PC-3 (cell line): ENCODE measurements around the gene SCAANT1. TPM values are rescaled to one million over a fixed set of nuclear protein-coding genes. Genes with fewer than 3 reads are reported as not detected.

Source experiments
- ATAC-seq: fragments of 200-7000 bp; cut with Tn5 transposase; 2 replicates; pipeline ENCODE4 v1.9.1; 2020; ENCODE audit warnings: mild to moderate bottlenecking, moderate library complexity
- BruUV-seq: library from RNA; stranded (reverse); fragments of 400-500 nt; replicated peaks from 2 replicates; lab custom pipeline; 2021; lab: Mats Ljungman, UMichigan
- CTCF ChIA-PET: fragments of 300-600 bp; sonication (Branson Sonifier 250); formaldehyde crosslinking; loops from one replicate; lab custom pipeline; 2022; ENCODE audit warnings: antibody characterized with exemption; lab: Charles Lee
- POLR2A ChIA-PET: fragments of 300-600 bp; sonication (Branson Sonifier 250); formaldehyde crosslinking; loops from one replicate; lab custom pipeline; 2022; ENCODE audit warnings: antibody characterized with exemption; ENCODE audit not compliant: unreplicated experiment; lab: Charles Lee
- DNase-seq: peaks from one replicate; pipeline ENCODE4 v3.0.0-alpha.2; 2015
- H2AFZ ChIP-seq: fragments of 300-600 bp; sonication (generic); 2 replicates; pipeline ENCODE4 v1.6.0; 2016; ENCODE audit warnings: antibody characterized with exemption, low read length
- H3F3A ChIP-seq: fragments of 300-600 bp; sonication (generic); one replicate; pipeline ENCODE4 v1.6.0; 2017; ENCODE audit warnings: antibody characterized with exemption, low read length, control low read depth, mild to moderate bottlenecking; ENCODE audit not compliant: unreplicated experiment
- H3K27ac ChIP-seq: fragments of 300-600 bp; sonication (generic); 2 replicates; pipeline ENCODE4 v1.5.1; 2016; ENCODE audit warnings: mild to moderate bottlenecking, low read length
- H3K27me3 ChIP-seq: fragments of 300-600 bp; sonication (generic); 2 replicates; pipeline ENCODE4 v1.6.1; 2016; ENCODE audit warnings: low read length, mixed read lengths
- H3K36me3 ChIP-seq: fragments of 300-600 bp; sonication (generic); 2 replicates; pipeline ENCODE4 v1.6.1; 2016; ENCODE audit warnings: low read depth, mixed run types, low read length, mixed read lengths
- H3K4me1 ChIP-seq: fragments of 300-600 bp; sonication (generic); 2 replicates; pipeline ENCODE4 v1.5.1; 2016; ENCODE audit warnings: low read length; ENCODE audit not compliant: insufficient read depth
- H3K4me2 ChIP-seq: fragments of 300-600 bp; sonication (generic); 2 replicates; pipeline ENCODE4 v1.6.0; 2016; ENCODE audit warnings: low read length
- H3K4me3 ChIP-seq: fragments of 300-600 bp; sonication (generic); 2 replicates; pipeline ENCODE4 v1.5.1; 2016; ENCODE audit warnings: mild to moderate bottlenecking, low read length, mixed read lengths
- H3K79me2 ChIP-seq: fragments of 300-600 bp; sonication (generic); 2 replicates; pipeline ENCODE4 v1.6.1; 2017; ENCODE audit warnings: low read length, mixed read lengths
- H3K9ac ChIP-seq: fragments of 300-600 bp; sonication (generic); 2 replicates; pipeline ENCODE4 v1.6.0; 2016; ENCODE audit warnings: mild to moderate bottlenecking, low read length
- H3K9me2 ChIP-seq: fragments of 300-600 bp; sonication (generic); replicated peaks from 2 replicates; pipeline ENCODE4 v1.6.1; 2016; ENCODE audit warnings: mixed run types, low read length, mixed read lengths
- H3K9me3 ChIP-seq: fragments of 300-600 bp; sonication (generic); 2 replicates; pipeline ENCODE4 v1.6.1; 2016; ENCODE audit warnings: low read length, mixed read lengths
- H4K20me1 ChIP-seq: fragments of 300-600 bp; sonication (generic); 2 replicates; pipeline ENCODE4 v1.6.1; 2016; ENCODE audit warnings: low read length, mixed read lengths
- EZH2 ChIP-seq: fragments of 300-600 bp; sonication (generic); IDR thresholded peaks from one replicate; pipeline ENCODE4 v1.6.1; 2017; ENCODE audit warnings: antibody characterized with exemption, mild to moderate bottlenecking, low read length; ENCODE audit not compliant: unreplicated experiment
- EZH2phosphoT487 ChIP-seq: fragments of 300-600 bp; sonication (generic); IDR thresholded peaks from 2 replicates; pipeline ENCODE4 v1.6.1; 2018; ENCODE audit warnings: mild to moderate bottlenecking, antibody characterized with exemption, low read length, borderline replicate concordance
- intact Hi-C: fragments of 100-400 bp; cut with micrococcal nuclease; formaldehyde crosslinking; loops from 2 replicates; pipeline ENCODE4 v1.9.0; 2023
- total RNA-seq: library from RNA; depleted of rRNA; stranded (reverse); fragments of >200 nt; gene quantifications from 2 replicates; pipeline ENCODE4 v1.2.3, GENCODE V29; 2014
- TF ChIP-seq, protein P1 (sequence below): fragments of 300-600 bp; sonication (generic); conservative IDR thresholded peaks from 2 replicates; pipeline ENCODE4 v1.5.1; 2017; ENCODE audit warnings: antibody characterized with exemption, low read depth, mild to moderate bottlenecking, low read length

The SCAANT1 gene
- total RNA-seq, 1 experiment from 2014 or later, result not detected

DNA sequence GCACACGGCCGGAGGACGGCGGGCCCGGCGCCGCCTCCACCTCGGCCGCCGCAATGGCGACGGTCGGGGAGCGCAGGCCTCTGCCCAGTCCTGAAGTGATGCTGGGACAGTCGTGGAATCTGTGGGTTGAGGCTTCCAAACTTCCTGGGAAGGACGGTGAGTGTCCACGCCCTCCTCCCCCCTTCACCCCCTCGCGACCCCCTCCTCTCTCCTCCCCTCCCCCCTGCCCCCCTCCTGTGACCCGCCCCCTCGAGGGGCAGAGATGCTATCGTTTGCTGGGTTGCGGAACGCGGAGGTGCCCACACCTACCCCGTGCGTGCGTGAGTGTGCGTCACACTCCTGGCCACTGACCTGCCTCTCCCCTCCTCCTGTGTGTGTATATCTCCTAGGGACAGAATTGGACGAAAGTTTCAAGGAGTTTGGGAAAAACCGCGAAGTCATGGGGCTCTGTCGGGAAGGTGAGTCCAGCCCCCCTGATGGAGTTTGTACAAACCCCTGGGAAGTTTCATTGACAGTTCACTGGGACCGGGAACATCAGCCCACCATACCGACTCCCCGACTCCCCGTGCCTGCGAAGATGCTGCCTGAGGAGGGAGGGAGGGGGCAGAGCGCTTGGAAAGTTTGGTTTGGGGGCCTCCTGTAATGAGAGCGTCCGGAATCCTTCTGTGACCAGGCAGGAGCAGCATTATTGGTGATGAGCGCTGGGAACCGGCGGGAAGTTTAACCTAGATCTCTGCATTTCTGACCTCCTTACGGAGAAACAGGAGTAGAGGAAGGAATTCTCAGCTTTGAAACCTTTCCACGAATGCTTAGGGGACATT lies 795 bp upstream of the SCAANT1 start:
- Histone ChIP-seq H3K4me3 (peak overlapping the region; percentile 76), H3K36me3 (peaks cover 11% of the 10 kb centered on the region), H3K79me2 (peaks cover 46% of the 10 kb centered on the region), H3F3A (peaks cover 5% of the 10 kb centered on the region), H3K4me2 (peak overlapping the region; percentile 86), H3K9ac (peak overlapping the region; percentile 85), H4K20me1 (peaks cover 4% of the 10 kb centered on the region; the same call in 1 of the 2 replicates), H3K9me2 (no peaks in the 10 kb centered on the region), H3K4me1 (peaks cover 25% of the 10 kb centered on the region), H2AFZ (no peak overlapping the region), H3K27ac (peak overlapping the region; percentile 77), H3K27me3 (no peaks in the 10 kb centered on the region), H3K9me3 (no peaks in the 10 kb centered on the region)
- TSS peak; percentile 51 for BruUV-seq
- CTCF ChIA-PET, result no interaction called here
- peak; percentile 47 for DNase-seq
- TF ChIP-seq, protein P1, sequence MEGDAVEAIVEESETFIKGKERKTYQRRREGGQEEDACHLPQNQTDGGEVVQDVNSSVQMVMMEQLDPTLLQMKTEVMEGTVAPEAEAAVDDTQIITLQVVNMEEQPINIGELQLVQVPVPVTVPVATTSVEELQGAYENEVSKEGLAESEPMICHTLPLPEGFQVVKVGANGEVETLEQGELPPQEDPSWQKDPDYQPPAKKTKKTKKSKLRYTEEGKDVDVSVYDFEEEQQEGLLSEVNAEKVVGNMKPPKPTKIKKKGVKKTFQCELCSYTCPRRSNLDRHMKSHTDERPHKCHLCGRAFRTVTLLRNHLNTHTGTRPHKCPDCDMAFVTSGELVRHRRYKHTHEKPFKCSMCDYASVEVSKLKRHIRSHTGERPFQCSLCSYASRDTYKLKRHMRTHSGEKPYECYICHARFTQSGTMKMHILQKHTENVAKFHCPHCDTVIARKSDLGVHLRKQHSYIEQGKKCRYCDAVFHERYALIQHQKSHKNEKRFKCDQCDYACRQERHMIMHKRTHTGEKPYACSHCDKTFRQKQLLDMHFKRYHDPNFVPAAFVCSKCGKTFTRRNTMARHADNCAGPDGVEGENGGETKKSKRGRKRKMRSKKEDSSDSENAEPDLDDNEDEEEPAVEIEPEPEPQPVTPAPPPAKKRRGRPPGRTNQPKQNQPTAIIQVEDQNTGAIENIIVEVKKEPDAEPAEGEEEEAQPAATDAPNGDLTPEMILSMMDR, result no peak
- TF ChIP-seq EZH2phosphoT487 (no peak), EZH2 (no peak)
- intact Hi-C loops, result loop anchor here (5.0 to 10.0 kb wide), 3 partner anchors 51 to 91 kb away; partner anchors contain the start of genes ATXN7 and THOC7
- ATAC-seq, result peak; percentile 57
- POLR2A ChIA-PET, result interaction anchor here (0.6 kb wide), 1 partner anchor 89 kb away, joined by 3 read pairs; no protein-coding TSS in a partner anchor

DNA sequence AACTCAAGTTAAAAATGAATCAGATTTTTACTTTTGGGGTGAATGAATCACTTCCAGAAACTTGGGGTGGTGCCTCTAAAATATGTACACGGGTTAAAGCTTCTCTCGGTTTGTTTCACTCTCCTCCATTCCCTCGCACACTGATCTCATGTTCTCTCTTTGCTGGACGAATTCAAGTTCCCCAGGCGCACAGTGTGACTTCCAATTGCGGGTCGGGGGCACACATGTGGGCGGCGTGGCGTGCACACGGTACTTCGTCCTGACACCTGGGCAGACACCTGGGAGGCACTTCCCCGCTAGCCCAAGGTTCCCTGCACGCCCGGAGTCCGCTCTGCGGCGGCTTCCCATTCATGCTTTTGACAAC lies 692 bp downstream of the SCAANT1 start:
- Histone ChIP-seq H3K27me3 (no peaks in the 10 kb centered on the region), H3K36me3 (peaks cover 4% of the 10 kb centered on the region), H3K9ac (peak overlapping the region; percentile 85), H4K20me1 (peaks cover 4% of the 10 kb centered on the region; the same call in 1 of the 2 replicates), H3K79me2 (peaks cover 46% of the 10 kb centered on the region), H3K27ac (peak overlapping the region; percentile 78), H2AFZ (peak overlapping the region; percentile 38; the same call in 1 of the 2 replicates), H3K4me3 (peak overlapping the region; percentile 71), H3K4me1 (peaks cover 22% of the 10 kb centered on the region), H3F3A (no peaks in the 10 kb centered on the region), H3K9me2 (no peaks in the 10 kb centered on the region), H3K9me3 (no peaks in the 10 kb centered on the region), H3K4me2 (peak overlapping the region; percentile 88)
- ChIA-PET CTCF (no interaction called here), POLR2A (interaction anchor here (0.6 to 0.7 kb wide), 2 partner anchors 39 to 919 kb away, joined by 3 read pairs; no protein-coding TSS in a partner anchor)
- intact Hi-C loops, result loop anchor here (5.0 to 10.0 kb wide), 3 partner anchors 49 to 89 kb away; partner anchors contain the start of genes ATXN7 and THOC7
- ATAC-seq (peak; percentile 21; the same call in 1 of the 2 replicates), DNase-seq (no peak)
- BruUV-seq, result TSS peak; percentile 85
- TF ChIP-seq EZH2 (no peak), EZH2phosphoT487 (no peak)
- TF ChIP-seq, protein P1, result no peak
